ENCODE measurements around the gene STX11.

Gene STX11

GRCh38 chr6:144149894-144150709, at the start of gene STX11:
Gene STX11, plus strand, starts transcription at chr6:144150517. Its CDS starts 36,111 bp downstream, at chr6:144186628.
- Mint-ChIP-seq H3K4me1 (peaks cover 10% of the 10 kb centered on the region), H3K27ac (no peak within 1 kb of the TSS), H3K9me3 (no peaks in the 10 kb centered on the region), H3K27me3 (ENCODE audit: low read depth, poor library complexity) (peaks cover 83% of the 10 kb centered on the region), H3K36me3 (ENCODE audit: low read depth) (no peaks in the 10 kb centered on the region), H3K4me3 (peak within 1 kb of the TSS; percentile 83)
- DNase-seq = peak; percentile 79
- no peak for TF ChIP-seq CTCF (IDR thresholded peaks at IDR 0.05)

GRCh38 chr6:144103026-144103563, 47.2 kb upstream of the STX11 start:
- no peaks in the 10 kb centered on the region for H3K4me1 Mint-ChIP-seq
- no peak for DNase-seq
- no peak overlapping the region for H3K4me3 Mint-ChIP-seq
- H3K27ac Mint-ChIP-seq = no peak overlapping the region
- H3K9me3 Mint-ChIP-seq = no peaks in the 10 kb centered on the region
- TF ChIP-seq CTCF (IDR thresholded peaks at IDR 0.05) = no peak
- H3K27me3 Mint-ChIP-seq (ENCODE audit: low read depth, poor library complexity) = peaks cover 27% of the 10 kb centered on the region
- H3K36me3 Mint-ChIP-seq (ENCODE audit: low read depth) = no peaks in the 10 kb centered on the region

- no peak overlapping the region for H3K4me3 Mint-ChIP-seq
- H3K9me3 Mint-ChIP-seq = no peaks in the 10 kb centered on the region
- TF ChIP-seq CTCF (IDR thresholded peaks at IDR 0.05) = no peak
- H3K27ac Mint-ChIP-seq = no peak overlapping the region
- no peaks in the 10 kb centered on the region for H3K4me1 Mint-ChIP-seq
- no peaks in the 10 kb centered on the region for H3K36me3 Mint-ChIP-seq (ENCODE audit: low read depth)
- DNase-seq = no peak
- H3K27me3 Mint-ChIP-seq (ENCODE audit: low read depth, poor library complexity) = peaks cover 24% of the 10 kb centered on the region
Measured at GRCh38 chr6:144104488-144104887, 45.8 kb upstream of the STX11 start.

- no peaks in the 10 kb centered on the region for H3K36me3 Mint-ChIP-seq (ENCODE audit: low read depth)
- H3K27me3 Mint-ChIP-seq (ENCODE audit: low read depth, poor library complexity) = peaks cover 22% of the 10 kb centered on the region
- DNase-seq = no peak
- TF ChIP-seq CTCF (IDR thresholded peaks at IDR 0.05) = peak; percentile 69
- H3K4me1 Mint-ChIP-seq = no peaks in the 10 kb centered on the region
- no peak overlapping the region for H3K27ac Mint-ChIP-seq
- H3K9me3 Mint-ChIP-seq = no peaks in the 10 kb centered on the region
- H3K4me3 Mint-ChIP-seq = no peak overlapping the region
Measured at GRCh38 chr6:144104898-144105487, 45.3 kb upstream of the STX11 start.

- Mint-ChIP-seq H3K27me3 (ENCODE audit: low read depth, poor library complexity) (peaks cover 17% of the 10 kb centered on the region), H3K9me3 (no peaks in the 10 kb centered on the region), H3K36me3 (ENCODE audit: low read depth) (no peaks in the 10 kb centered on the region), H3K27ac (no peak overlapping the region), H3K4me1 (no peaks in the 10 kb centered on the region), H3K4me3 (no peak overlapping the region)
- no peak for TF ChIP-seq CTCF (IDR thresholded peaks at IDR 0.05)
- DNase-seq = no peak
Measured at GRCh38 chr6:144106206-144106605, 44.1 kb upstream of the STX11 start.

Data from nephron progenitor cell (in vitro differentiated cells).